H1 (cell line): ENCODE results near the gene CCDC183. TPM values are rescaled to one million over a fixed set of nuclear protein-coding genes. Genes with fewer than 3 reads are reported as not detected.

ENCODE experiments used
- CTCF ChIA-PET: fragments of 300-600 bp; sonication (Branson Sonifier 250); formaldehyde crosslinking; loops from one replicate; lab custom pipeline; 2021; ENCODE audit not compliant: partially characterized antibody; lab: Charles Lee
- POLR2A ChIA-PET: fragments of 300-600 bp; sonication (Branson Sonifier 250); formaldehyde crosslinking; loops from one replicate; lab custom pipeline; 2021; ENCODE audit warnings: inconsistent platforms; ENCODE audit not compliant: partially characterized antibody; lab: Charles Lee
- DNase-seq, 2 experiments: peaks; one replicate each; pipeline versions ENCODE4 v3.0.0 to v3.0.0-alpha.2; 2010 to 2022; ENCODE audit warnings: low spot score in 2 of 2, low read depth in 1 of 2, mixed read lengths in 1 of 2
- FAIRE-seq: peaks from 2 replicates; lab custom pipeline; 2011; peaks lifted over from hg19 to GRCh38; lab: Jason Lieb, UNC
- H2AFZ ChIP-seq: 2 replicates; pipeline ENCODE4 v1.8.1; 2012; ENCODE audit warnings: low read length, inconsistent platforms
- H2AK5ac ChIP-seq: 2 replicates; pipeline ENCODE4 v1.6.1; 2013; ENCODE audit warnings: low read depth, low read length
- H2BK120ac ChIP-seq: replicated peaks from 2 replicates; pipeline ENCODE3; 2013; ENCODE audit warnings: low read depth, low read length, inconsistent platforms
- H2BK12ac ChIP-seq: 2 replicates; pipeline ENCODE4 v1.6.1; 2013; ENCODE audit warnings: low read depth, low read length
- H2BK15ac ChIP-seq: 2 replicates; pipeline ENCODE4 v1.6.1; 2013; ENCODE audit warnings: low read length
- H2BK20ac ChIP-seq: 2 replicates; pipeline ENCODE4 v1.6.1; 2013; ENCODE audit warnings: low read length
- H2BK5ac ChIP-seq: 2 replicates; pipeline ENCODE4 v1.6.1; 2013; ENCODE audit warnings: low read depth, low read length
- H3K14ac ChIP-seq: 2 replicates; pipeline ENCODE4 v1.6.1; 2013; ENCODE audit warnings: inconsistent platforms; ENCODE audit not compliant: insufficient read length
- H3K18ac ChIP-seq: 2 replicates; pipeline ENCODE4 v1.6.1; 2013; ENCODE audit warnings: low read length; ENCODE audit errors: extremely low read depth
- H3K23ac ChIP-seq: 2 replicates; pipeline ENCODE4 v1.6.1; 2013; ENCODE audit warnings: inconsistent platforms; ENCODE audit not compliant: insufficient read length
- H3K23me2 ChIP-seq: 2 replicates; pipeline ENCODE4 v1.6.1; 2013; ENCODE audit warnings: low read depth, low read length
- H3K27ac ChIP-seq: 2 replicates; pipeline ENCODE4 v1.6.1; 2011; ENCODE audit warnings: low read depth, low read length, inconsistent platforms
- H3K27me3 ChIP-seq, 4 experiments: replicated peaks in 1 of 4; 1 replicate in 1 of 4; 2 replicates in 3 of 4; pipeline versions ENCODE4 v1.6.1 to v1.8.1; 2011 to 2013; ENCODE audit warnings: low read length in 3 of 4, mild to moderate bottlenecking in 3 of 4, inconsistent platforms in 2 of 4, mixed read lengths in 2 of 4, moderate library complexity in 1 of 4; ENCODE audit not compliant: control insufficient read depth in 3 of 4, insufficient read depth in 3 of 4; ENCODE audit errors: extremely low read depth in 1 of 4
- H3K36me3 ChIP-seq, 4 experiments: 2 replicates each; pipeline versions ENCODE4 v1.6.1 to v1.8.1; 2011 to 2013; ENCODE audit warnings: mild to moderate bottlenecking in 4 of 4, low read length in 3 of 4, moderate library complexity in 2 of 4, control low read depth in 1 of 4, inconsistent platforms in 1 of 4; ENCODE audit not compliant: insufficient read depth in 4 of 4, control insufficient read depth in 2 of 4
- H3K4ac ChIP-seq: replicated peaks from 2 replicates; pipeline ENCODE3; 2013; ENCODE audit warnings: low read length, low read depth, mixed read lengths, inconsistent platforms; ENCODE audit not compliant: insufficient read length
- H3K4me1 ChIP-seq, 4 experiments: replicated peaks in 1 of 4; 1 replicate in 1 of 4; 2 replicates in 3 of 4; pipeline versions ENCODE4 v1.6.1 to v1.8.1; 2011 to 2013; ENCODE audit warnings: low read length in 3 of 4, inconsistent platforms in 2 of 4, mixed read lengths in 1 of 4; ENCODE audit not compliant: insufficient read depth in 4 of 4, control insufficient read depth in 3 of 4
- H3K4me2 ChIP-seq, 2 experiments: 2 replicates each; pipeline versions ENCODE4 v1.6.1 to v1.8.1; 2011 to 2013; ENCODE audit warnings: low read depth in 2 of 2, low read length in 2 of 2, control low read depth in 1 of 2, inconsistent platforms in 1 of 2, mild to moderate bottlenecking in 1 of 2; ENCODE audit not compliant: insufficient read depth in 1 of 2
- H3K4me3 ChIP-seq, 4 experiments: fragments of 200-600, 300-600 bp in 1 of 4; sonication (generic), shearing (Covaris generic), sonication (Bioruptor Twin) in 1 of 4; 2 replicates each; pipeline versions ENCODE4 v1.5.1 to v1.8.1; 2011 to 2016; ENCODE audit warnings: low read length in 4 of 4, low read depth in 3 of 4, control low read depth in 2 of 4, inconsistent platforms in 2 of 4, mild to moderate bottlenecking in 2 of 4, mixed read lengths in 1 of 4, moderate library complexity in 1 of 4; ENCODE audit not compliant: insufficient read depth in 2 of 4; ENCODE audit errors: extremely low read depth in 1 of 4
- H3K56ac ChIP-seq: replicated peaks from 2 replicates; pipeline ENCODE3; 2013; ENCODE audit warnings: low read depth, mild to moderate bottlenecking, mixed read lengths, low read length, inconsistent platforms; ENCODE audit not compliant: insufficient read length
- H3K79me1 ChIP-seq: 2 replicates; pipeline ENCODE4 v1.6.1; 2013; ENCODE audit warnings: low read depth, low read length, control low read depth
- H3K79me2 ChIP-seq, 2 experiments: 2 replicates each; pipeline versions ENCODE4 v1.6.1 to v1.8.1; 2012 to 2013; ENCODE audit warnings: low read length in 2 of 2, mild to moderate bottlenecking in 2 of 2, inconsistent platforms in 1 of 2; ENCODE audit not compliant: insufficient read depth in 2 of 2, control insufficient read depth in 1 of 2
- H3K9ac ChIP-seq, 4 experiments: replicated peaks in 1 of 4; 1 replicate in 1 of 4; 2 replicates in 3 of 4; pipeline versions ENCODE4 v1.6.1 to v1.8.1; 2011 to 2013; ENCODE audit warnings: low read depth in 3 of 4, low read length in 3 of 4, control low read depth in 2 of 4, mild to moderate bottlenecking in 2 of 4, moderate library complexity in 2 of 4, inconsistent platforms in 1 of 4; ENCODE audit errors: extremely low read depth in 1 of 4
- H3K9me3 ChIP-seq, 2 experiments: 2 replicates each; pipeline versions ENCODE4 v1.6.1 to v1.8.1; 2012 to 2013; ENCODE audit warnings: mild to moderate bottlenecking in 2 of 2, moderate library complexity in 2 of 2, control low read depth in 1 of 2, inconsistent platforms in 1 of 2, low read depth in 1 of 2, low read length in 1 of 2, mixed read lengths in 1 of 2; ENCODE audit not compliant: insufficient read depth in 2 of 2
- H4K20me1 ChIP-seq, 2 experiments: replicated peaks in 1 of 2; 2 replicates each; pipeline versions ENCODE3 to v1.8.1; 2011 to 2013; ENCODE audit warnings: inconsistent platforms in 2 of 2, low read length in 2 of 2, mild to moderate bottlenecking in 1 of 2; ENCODE audit not compliant: insufficient read depth in 2 of 2, control insufficient read depth in 1 of 2
- H4K5ac ChIP-seq: 2 replicates; pipeline ENCODE4 v1.6.1; 2013; ENCODE audit warnings: low read length, low read depth, mixed read lengths, inconsistent platforms; ENCODE audit not compliant: insufficient read length
- H4K8ac ChIP-seq: 2 replicates; pipeline ENCODE4 v1.8.0; 2013; ENCODE audit warnings: mild to moderate bottlenecking, moderate library complexity, low read length, inconsistent platforms; ENCODE audit not compliant: insufficient read depth; ENCODE audit errors: extremely low read depth
- H4K91ac ChIP-seq: replicated peaks from 2 replicates; pipeline ENCODE3; 2013; ENCODE audit warnings: low read length, mixed read lengths, inconsistent platforms; ENCODE audit not compliant: insufficient read length
- BRCA1 ChIP-seq: IDR thresholded peaks from 2 replicates; pipeline ENCODE4 v1.6.1; 2012; ENCODE audit warnings: low read depth, low read length, improper control_type of control experiment
- CBX8 ChIP-seq: fragments of 300-800, 300-1000 bp; sonication (generic); IDR thresholded peaks from 2 replicates; pipeline ENCODE4 v1.7.1; 2016; ENCODE audit warnings: low read depth, low read length, borderline replicate concordance
- FOSL1 ChIP-seq: IDR thresholded peaks from 2 replicates; pipeline ENCODE4 v1.6.1; 2011; ENCODE audit warnings: mild to moderate bottlenecking, low read depth, low read length, moderate library complexity; ENCODE audit not compliant: insufficient read depth
- GABPA ChIP-seq: IDR thresholded peaks from 2 replicates; pipeline ENCODE4 v1.6.1; 2011; ENCODE audit warnings: mild to moderate bottlenecking, low read length, moderate library complexity, borderline replicate concordance; ENCODE audit not compliant: insufficient read depth
- JUND ChIP-seq: IDR thresholded peaks from 2 replicates; pipeline ENCODE4 v1.6.1; 2011; ENCODE audit warnings: mild to moderate bottlenecking, improper control_type of control experiment, low read length
- PHF8 ChIP-seq: fragments of 200-600 bp; sonication (generic); conservative IDR thresholded peaks from 2 replicates; pipeline ENCODE4 v1.7.1; 2012; ENCODE audit warnings: low read depth, mild to moderate bottlenecking, inconsistent platforms, low read length, moderate library complexity
- POU5F1 ChIP-seq: IDR thresholded peaks from 2 replicates; pipeline ENCODE4 v1.6.1; 2011; ENCODE audit warnings: low read depth, mild to moderate bottlenecking, low read length, moderate library complexity
- RXRA ChIP-seq: IDR thresholded peaks from 2 replicates; pipeline ENCODE4 v1.6.1; 2011; ENCODE audit warnings: low read depth, mild to moderate bottlenecking, low read length, moderate library complexity; ENCODE audit not compliant: insufficient read depth
- SIN3A ChIP-seq, 2 experiments: IDR thresholded peaks in 1 of 2; conservative IDR thresholded peaks in 1 of 2; 2 replicates each; pipeline ENCODE4 v1.6.1; 2011 to 2012; ENCODE audit warnings: low read length in 2 of 2, improper control_type of control experiment in 1 of 2, low read depth in 1 of 2, mild to moderate bottlenecking in 1 of 2
- SRF ChIP-seq: IDR thresholded peaks from 2 replicates; pipeline ENCODE4 v1.6.1; 2011; ENCODE audit warnings: mild to moderate bottlenecking, low read depth, low read length, moderate library complexity
- YY1 ChIP-seq: IDR thresholded peaks from 2 replicates; pipeline ENCODE4 v1.6.1; 2011; ENCODE audit warnings: low read depth, mild to moderate bottlenecking, low read length
- WGBS, 2 experiments: shearing (Covaris generic) in 1 of 2; methylation state at CpG; one replicate each; pipeline versions ENCODE4 v1.1.6 to v1.1.7; 2013 to 2015; ENCODE audit warnings: low lambda C conversion rate in 2 of 2, mixed read lengths in 2 of 2, inconsistent platforms in 1 of 2, low coverage in 1 of 2, missing lambda C conversion rate in 1 of 2; ENCODE audit not compliant: insufficient replicate concordance in 2 of 2, insufficient coverage in 1 of 2, insufficient read length in 1 of 2; ENCODE audit errors: extremely low coverage in 1 of 2, missing lambda C conversion rate in 1 of 2; 5-methylcytosine and 5-hydroxymethylcytosine counted together
- polyA plus RNA-seq, 7 experiments: library from polyadenylated mRNA; depleted of rRNA in 3 of 7; stranded (reverse) in 5 of 7; unstranded in 2 of 7; fragments of >200 nt in 5 of 7; fragments of 200-250 nt in 2 of 7; gene quantifications; 1 replicate in 5 of 7; 2 replicates in 1 of 7; 4 replicates in 1 of 7; pipeline versions ENCODE4 v1.2.1 to v1.2.3, GENCODE V29; 2011 to 2013; ENCODE audit warnings: missing spikeins in 2 of 7, mixed read lengths in 2 of 7
- total RNA-seq: library from RNA; stranded (reverse); fragmentation: NEBNext Ultra II Directional; extraction: Animal tissue kit (Norgen Biotek cat#: 25700); gene quantifications from 2 replicates; pipeline ENCODE4 v1.2.1, GENCODE V29; 2021

The CCDC183 gene
- total and polyA plus RNA-seq, 2 of the 8 experiments (the other 6 are each of a cell fraction or from before 2014, with no cell fraction given) = 0.51 to 1.6 TPM

- no peaks in the 10 kb centered on the region for H4K20me1 ChIP-seq
- no peaks in the 10 kb centered on the region for H3K79me2 ChIP-seq
- H3K23me2 ChIP-seq = no peaks in the 10 kb centered on the region; the same call in 1 of the 2 replicates
- peak within 1 kb of the TSS; percentile 65 to 69 for H3K4me2 ChIP-seq
- DNase-seq (no peak), FAIRE-seq (no peak)
- no peaks in the 10 kb centered on the region for H3K79me1 ChIP-seq
- no peak within 1 kb of the TSS for H3K56ac ChIP-seq
- H4K8ac ChIP-seq = no peak within 1 kb of the TSS; the same call in none of the 2 replicates
- CTCF ChIA-PET = interaction anchor here (1.3 to 8.5 kb wide), 3 partner anchors 14 to 184 kb away, joined by 3 to 88 read pairs (median 4); no protein-coding TSS in a partner anchor
- peak within 1 kb of the TSS; percentile 83 for H2BK15ac ChIP-seq
- H3K4ac ChIP-seq = no peak within 1 kb of the TSS
- no peak for TF ChIP-seq CBX8
- TF ChIP-seq PHF8 = no peak
- no peak for TF ChIP-seq POU5F1
- no peak for TF ChIP-seq SRF
- no peak for TF ChIP-seq FOSL1
- TF ChIP-seq BRCA1 = no peak
- TF ChIP-seq SIN3A (conservative IDR thresholded peaks at IDR 0.05 in 1 of 2, IDR thresholded peaks at IDR 0.05 in 1 of 2; ENCODE audit: low read depth in 1 of 2, low read length in 2 of 2) = no peak
- no peak for TF ChIP-seq GABPA
- no peak for TF ChIP-seq YY1
- TF ChIP-seq RXRA = no peak
- TF ChIP-seq JUND = no peak
- H3K27me3 ChIP-seq = no peaks in the 10 kb centered on the region; a peak in 2 of 7 replicates
- peak within 1 kb of the TSS in 1 of 4 experiments; percentile 44; a peak in 2 of 8 replicates for H3K4me3 ChIP-seq
- 87% methylated on average over 14 of the region's 14 CpGs; no CpG with 5 or more reads in 1 of the 2 experiments for WGBS, 2 experiments
- H2BK20ac ChIP-seq = no peak within 1 kb of the TSS
- 0 out of 2 replicates have a peak within 1 kb of the TSS, but pooled peaks have one; percentile 53 for H2AK5ac ChIP-seq
- H3K14ac ChIP-seq = no peak within 1 kb of the TSS
- H2BK120ac ChIP-seq = no peak within 1 kb of the TSS
- no peaks in the 10 kb centered on the region for H3K9me3 ChIP-seq
- no peak within 1 kb of the TSS for H3K9ac ChIP-seq
- H4K5ac ChIP-seq = peak within 1 kb of the TSS; percentile 25
- peak within 1 kb of the TSS; percentile 52 for H2BK5ac ChIP-seq
- no peak within 1 kb of the TSS; the same call in none of the 2 replicates for H3K18ac ChIP-seq
- no peak within 1 kb of the TSS for H3K23ac ChIP-seq
- POLR2A ChIA-PET = interaction anchor here (1.3 kb wide), 1 partner anchor 36 kb away, joined by 4 read pairs; no protein-coding TSS in a partner anchor
- H2AFZ ChIP-seq = no peak within 1 kb of the TSS
- no peaks in the 10 kb centered on the region for H3K36me3 ChIP-seq
- peaks cover 0 to 13% (median 6%) of the 10 kb centered on the region in 4 experiments; a peak in 4 of 7 replicates for H3K4me1 ChIP-seq
- H2BK12ac ChIP-seq = peak within 1 kb of the TSS; percentile 80; the same call in 1 of the 2 replicates
- H3K27ac ChIP-seq = no peak within 1 kb of the TSS
- peak within 1 kb of the TSS; percentile 93 for H4K91ac ChIP-seq
Measured at GRCh38 chr9:136764301-136764891, 31.7 kb upstream of the CCDC183 start, which contains the start of gene LCN15. LCN15 (minus strand) TSS chr9:136764518; CDS start chr9:136764488, 30 bp downstream.
